HS-5 (cell line): Measurements from ENCODE around the gene LIME1.
A peak's percentile ranks its signal among the peaks of the same experiment; 100 is the strongest.

ENCODE experiments used
- DNase-seq: peaks from one replicate; pipeline ENCODE4 v3.0.0-alpha.2; 2012; ENCODE audit warnings: low read depth

The LIME1 gene

GRCh38 chr20:63739130-63740069 is 2.9 kb downstream of the LIME1 start, which contains the start of gene SLC2A4RG:
SLC2A4RG (plus strand) TSS chr20:63739776; CDS start chr20:63739913, 137 bp downstream.
- DNase-seq = peak; percentile 18

GRCh38 chr20:63740070-63740626 is 3.7 kb downstream of the LIME1 start:
- DNase-seq = no peak

GRCh38 chr20:63740627-63741353 is 4.3 kb downstream of the LIME1 start:
- DNase-seq = peak; percentile 54

DNA sequence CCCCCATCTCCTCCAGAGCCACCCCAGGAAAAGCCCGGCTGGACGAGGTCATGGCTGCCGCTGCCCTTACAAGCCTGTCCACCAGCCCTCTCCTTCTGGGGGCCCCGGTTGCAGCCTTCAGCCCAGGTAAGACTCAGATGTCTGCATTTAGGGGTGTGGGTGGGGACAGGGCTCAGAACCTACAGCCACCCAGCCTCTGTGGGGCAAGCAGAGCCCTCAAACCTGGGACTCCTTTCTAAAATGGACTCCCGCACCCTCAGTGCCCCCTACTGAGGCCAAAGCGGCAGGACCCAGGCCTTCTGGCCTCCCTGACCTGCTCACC is 4.9 kb downstream of the LIME1 start:
- DNase-seq = no peak

- DNase-seq = no peak
Measured at GRCh38 chr20:63741676-63742380, 5.4 kb downstream of the LIME1 start.

- no peak for DNase-seq
Measured at GRCh38 chr20:63742381-63743024, 6.0 kb downstream of the LIME1 start.

- no peak for DNase-seq
Measured at GRCh38 chr20:63743210-63743970, 6.9 kb downstream of the LIME1 start.

GRCh38 chr20:63744158-63744557 is 7.7 kb downstream of the LIME1 start:
- no peak for DNase-seq

- DNase-seq = no peak
Measured at GRCh38 chr20:63744574-63745423, 8.3 kb downstream of the LIME1 start.

GRCh38 chr20:63745424-63745805 is 9.0 kb downstream of the LIME1 start:
- DNase-seq = no peak

- DNase-seq = no peak
Measured at GRCh38 chr20:63745961-63746731, 9.7 kb downstream of the LIME1 start.

- no peak for DNase-seq
Measured at GRCh38 chr20:63746751-63747315, 10.4 kb downstream of the LIME1 start.

- no peak for DNase-seq
Measured at GRCh38 chr20:63747622-63748069, 11.2 kb downstream of the LIME1 start.

GRCh38 chr20:63748070-63748933 is 11.8 kb downstream of the LIME1 start:
- DNase-seq = no peak

DNA sequence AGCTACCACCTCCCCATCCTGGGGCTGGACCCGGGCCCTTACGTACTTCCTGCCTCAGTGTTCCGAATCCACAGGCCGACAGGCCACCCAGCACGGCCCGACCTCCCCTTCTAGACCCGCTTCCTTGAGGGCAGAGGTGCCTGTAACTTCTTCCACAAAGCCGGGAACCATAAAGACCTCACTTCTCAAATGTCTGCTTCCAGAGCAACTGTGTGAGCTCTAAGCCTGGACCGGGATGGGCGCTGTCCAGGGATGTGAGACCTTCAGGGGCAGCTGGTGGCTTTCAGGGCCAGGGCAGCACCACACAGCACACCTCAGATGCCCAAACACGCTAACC is 12.4 kb downstream of the LIME1 start:
- DNase-seq = no peak

- DNase-seq = no peak
Measured at GRCh38 chr20:63749597-63750508, 13.4 kb downstream of the LIME1 start.
